GM12878 (cell line): ENCODE results near the gene SLC12A2.

Source experiments
- CHD4 ChIP-seq: fragments of 200-600 bp; sonication (generic); IDR thresholded peaks from 2 replicates; pipeline ENCODE4 v1.6.1; 2016; ENCODE audit warnings: mild to moderate bottlenecking
- CTCF ChIP-seq, 3 experiments: IDR thresholded peaks in 2 of 3; conservative IDR thresholded peaks in 1 of 3; 2 replicates each; pipeline ENCODE4 v1.5.1; 2011; ENCODE audit warnings: low read depth in 3 of 3, low read length in 3 of 3, mild to moderate bottlenecking in 3 of 3, control low read depth in 2 of 3, moderate library complexity in 2 of 3, inconsistent platforms in 1 of 3, mixed read lengths in 1 of 3; ENCODE audit not compliant: control insufficient read depth in 2 of 3, insufficient read depth in 1 of 3; ENCODE audit errors: extremely low read depth in 1 of 3
- MAX ChIP-seq: IDR thresholded peaks from 2 replicates; pipeline ENCODE4 v1.6.1; 2012; ENCODE audit warnings: low read depth, low read length, improper control_type of control experiment
- SIN3A ChIP-seq: IDR thresholded peaks from 2 replicates; pipeline ENCODE4 v1.6.1; 2012; ENCODE audit warnings: low read depth, low read length, improper control_type of control experiment
- TF ChIP-seq, protein P1 (sequence below): fragments of 450-650 bp; IDR thresholded peaks from 2 replicates; pipeline ENCODE4 v1.6.1; 2018; ENCODE audit warnings: mild to moderate bottlenecking, low read depth, moderate library complexity; ENCODE audit not compliant: partially characterized antibody
- TF ChIP-seq, protein P2 (sequence below): fragments of 450-650 bp; formaldehyde crosslinking; IDR thresholded peaks from 2 replicates; pipeline ENCODE4 v1.4.0; 2022; ENCODE audit warnings: mild to moderate bottlenecking, moderate library complexity

DNA sequence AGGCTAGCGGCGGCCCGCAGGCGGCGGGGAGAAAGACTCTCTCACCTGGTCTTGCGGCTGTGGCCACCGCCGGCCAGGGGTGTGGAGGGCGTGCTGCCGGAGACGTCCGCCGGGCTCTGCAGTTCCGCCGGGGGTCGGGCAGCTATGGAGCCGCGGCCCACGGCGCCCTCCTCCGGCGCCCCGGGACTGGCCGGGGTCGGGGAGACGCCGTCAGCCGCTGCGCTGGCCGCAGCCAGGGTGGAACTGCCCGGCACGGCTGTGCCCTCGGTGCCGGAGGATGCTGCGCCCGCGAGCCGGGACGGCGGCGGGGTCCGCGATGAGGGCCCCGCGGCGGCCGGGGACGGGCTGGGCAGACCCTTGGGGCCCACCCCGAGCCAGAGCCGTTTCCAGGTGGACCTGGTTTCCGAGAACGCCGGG is 253 bp downstream of the SLC12A2 start:
- TF ChIP-seq, protein P1, sequence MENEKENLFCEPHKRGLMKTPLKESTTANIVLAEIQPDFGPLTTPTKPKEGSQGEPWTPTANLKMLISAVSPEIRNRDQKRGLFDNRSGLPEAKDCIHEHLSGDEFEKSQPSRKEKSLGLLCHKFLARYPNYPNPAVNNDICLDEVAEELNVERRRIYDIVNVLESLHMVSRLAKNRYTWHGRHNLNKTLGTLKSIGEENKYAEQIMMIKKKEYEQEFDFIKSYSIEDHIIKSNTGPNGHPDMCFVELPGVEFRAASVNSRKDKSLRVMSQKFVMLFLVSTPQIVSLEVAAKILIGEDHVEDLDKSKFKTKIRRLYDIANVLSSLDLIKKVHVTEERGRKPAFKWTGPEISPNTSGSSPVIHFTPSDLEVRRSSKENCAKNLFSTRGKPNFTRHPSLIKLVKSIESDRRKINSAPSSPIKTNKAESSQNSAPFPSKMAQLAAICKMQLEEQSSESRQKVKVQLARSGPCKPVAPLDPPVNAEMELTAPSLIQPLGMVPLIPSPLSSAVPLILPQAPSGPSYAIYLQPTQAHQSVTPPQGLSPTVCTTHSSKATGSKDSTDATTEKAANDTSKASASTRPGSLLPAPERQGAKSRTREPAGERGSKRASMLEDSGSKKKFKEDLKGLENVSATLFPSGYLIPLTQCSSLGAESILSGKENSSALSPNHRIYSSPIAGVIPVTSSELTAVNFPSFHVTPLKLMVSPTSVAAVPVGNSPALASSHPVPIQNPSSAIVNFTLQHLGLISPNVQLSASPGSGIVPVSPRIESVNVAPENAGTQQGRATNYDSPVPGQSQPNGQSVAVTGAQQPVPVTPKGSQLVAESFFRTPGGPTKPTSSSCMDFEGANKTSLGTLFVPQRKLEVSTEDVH = no peak
- peak in 2 of 3 experiments; percentile 34 to 51; a peak in 3 of 6 replicates for TF ChIP-seq CTCF (IDR thresholded peaks at IDR 0.05 in 2 of 3, conservative IDR thresholded peaks at IDR 0.05 in 1 of 3; ENCODE audit: control insufficient read depth in 2 of 3, extremely low read depth in 1 of 3, insufficient read depth in 1 of 3, low read depth in 3 of 3, low read length in 3 of 3)
- TF ChIP-seq SIN3A = no peak
- TF ChIP-seq MAX = no peak
- TF ChIP-seq CHD4 = no peak
- TF ChIP-seq, protein P2, sequence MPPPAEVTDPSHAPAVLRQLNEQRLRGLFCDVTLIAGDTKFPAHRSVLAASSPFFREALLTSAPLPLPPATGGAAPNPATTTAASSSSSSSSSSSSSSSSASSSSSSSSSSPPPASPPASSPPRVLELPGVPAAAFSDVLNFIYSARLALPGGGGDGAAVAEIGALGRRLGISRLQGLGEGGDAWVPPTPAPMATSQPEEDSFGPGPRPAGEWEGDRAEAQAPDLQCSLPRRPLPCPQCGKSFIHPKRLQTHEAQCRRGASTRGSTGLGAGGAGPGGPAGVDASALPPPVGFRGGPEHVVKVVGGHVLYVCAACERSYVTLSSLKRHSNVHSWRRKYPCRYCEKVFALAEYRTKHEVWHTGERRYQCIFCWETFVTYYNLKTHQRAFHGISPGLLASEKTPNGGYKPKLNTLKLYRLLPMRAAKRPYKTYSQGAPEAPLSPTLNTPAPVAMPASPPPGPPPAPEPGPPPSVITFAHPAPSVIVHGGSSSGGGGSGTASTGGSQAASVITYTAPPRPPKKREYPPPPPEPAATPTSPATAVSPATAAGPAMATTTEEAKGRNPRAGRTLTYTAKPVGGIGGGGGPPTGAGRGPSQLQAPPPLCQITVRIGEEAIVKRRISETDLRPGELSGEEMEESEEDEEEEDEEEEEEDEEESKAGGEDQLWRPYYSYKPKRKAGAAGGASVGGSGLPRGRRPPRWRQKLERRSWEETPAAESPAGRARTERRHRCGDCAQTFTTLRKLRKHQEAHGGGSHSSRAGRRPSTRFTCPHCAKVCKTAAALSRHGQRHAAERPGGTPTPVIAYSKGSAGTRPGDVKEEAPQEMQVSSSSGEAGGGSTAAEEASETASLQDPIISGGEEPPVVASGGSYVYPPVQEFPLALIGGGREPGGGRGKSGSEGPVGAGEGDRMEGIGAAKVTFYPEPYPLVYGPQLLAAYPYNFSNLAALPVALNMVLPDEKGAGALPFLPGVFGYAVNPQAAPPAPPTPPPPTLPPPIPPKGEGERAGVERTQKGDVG (CRISPR knock-in tag) = no peak
